DND-41 (cell line): ENCODE data around the gene PLA2G2E.

Experiments used
- EZH2 ChIP-seq: IDR thresholded peaks from 3 replicates; pipeline ENCODE4 v1.6.1; 2012; ENCODE audit warnings: borderline replicate concordance, low read depth, mild to moderate bottlenecking, moderate library complexity, low read length, inconsistent platforms; ENCODE audit not compliant: severe bottlenecking
- TF ChIP-seq, protein P1 (sequence below): IDR thresholded peaks from 2 replicates; pipeline ENCODE4 v1.5.1; 2012; ENCODE audit warnings: borderline replicate concordance, low read length, moderate library complexity, mild to moderate bottlenecking; ENCODE audit not compliant: poor library complexity, severe bottlenecking; ENCODE audit errors: extremely low read depth

DNA sequence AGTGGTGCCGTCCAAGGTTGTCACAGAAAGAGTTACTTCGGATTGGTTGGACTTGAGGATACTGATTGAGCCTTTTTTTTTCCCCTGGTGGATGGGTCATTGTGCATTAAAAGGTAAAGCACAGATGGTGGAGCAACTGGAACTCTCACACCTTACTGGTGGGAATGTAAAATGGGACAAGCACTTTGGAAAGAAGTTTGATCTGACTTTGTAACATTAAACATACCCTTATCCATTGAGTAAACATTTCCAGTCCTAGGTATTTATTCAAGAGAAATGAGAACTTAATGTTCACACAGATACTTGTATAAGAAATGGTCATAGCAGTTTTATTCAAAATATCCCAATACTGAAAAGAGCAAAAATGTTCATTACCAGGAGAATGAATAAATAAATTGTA is 41.1 kb upstream of the PLA2G2E start:
- TF ChIP-seq EZH2, result no peak
- TF ChIP-seq, protein P1, sequence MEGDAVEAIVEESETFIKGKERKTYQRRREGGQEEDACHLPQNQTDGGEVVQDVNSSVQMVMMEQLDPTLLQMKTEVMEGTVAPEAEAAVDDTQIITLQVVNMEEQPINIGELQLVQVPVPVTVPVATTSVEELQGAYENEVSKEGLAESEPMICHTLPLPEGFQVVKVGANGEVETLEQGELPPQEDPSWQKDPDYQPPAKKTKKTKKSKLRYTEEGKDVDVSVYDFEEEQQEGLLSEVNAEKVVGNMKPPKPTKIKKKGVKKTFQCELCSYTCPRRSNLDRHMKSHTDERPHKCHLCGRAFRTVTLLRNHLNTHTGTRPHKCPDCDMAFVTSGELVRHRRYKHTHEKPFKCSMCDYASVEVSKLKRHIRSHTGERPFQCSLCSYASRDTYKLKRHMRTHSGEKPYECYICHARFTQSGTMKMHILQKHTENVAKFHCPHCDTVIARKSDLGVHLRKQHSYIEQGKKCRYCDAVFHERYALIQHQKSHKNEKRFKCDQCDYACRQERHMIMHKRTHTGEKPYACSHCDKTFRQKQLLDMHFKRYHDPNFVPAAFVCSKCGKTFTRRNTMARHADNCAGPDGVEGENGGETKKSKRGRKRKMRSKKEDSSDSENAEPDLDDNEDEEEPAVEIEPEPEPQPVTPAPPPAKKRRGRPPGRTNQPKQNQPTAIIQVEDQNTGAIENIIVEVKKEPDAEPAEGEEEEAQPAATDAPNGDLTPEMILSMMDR, result no peak
